ENCODE results near the gene FHAD1.

GRCh38 chr1:15428815-15429435 lies 181.9 kb downstream of the FHAD1 start:
- TF ChIP-seq MAX (IDR thresholded peaks at IDR 0.05) (no peak), RAD21 (IDR thresholded peaks at IDR 0.05; ENCODE audit: low read depth) (no peak), TEAD4 (IDR thresholded peaks at IDR 0.05) (no peak), YY1 (IDR thresholded peaks at IDR 0.05; ENCODE audit: low read depth) (no peak), CREB1 (IDR thresholded peaks at IDR 0.05; ENCODE audit: low read depth) (no peak), REST (IDR thresholded peaks at IDR 0.05; ENCODE audit: low read depth) (no peak), EP300 (IDR thresholded peaks at IDR 0.05; ENCODE audit: borderline replicate concordance) (no peak), NFIC (IDR thresholded peaks at IDR 0.05) (no peak)
